DND-41 (cell line): ENCODE results near the gene MUC2.

Source experiments
- ATAC-seq: fragments of 200-7000 bp; cut with Tn5 transposase; 3 replicates; pipeline ENCODE4 v1.9.1; 2021; ENCODE audit warnings: low read depth; ENCODE audit not compliant: insufficient read depth
- DNase-seq: peaks from one replicate; pipeline ENCODE4 v3.0.0-alpha.2; 2020
- H2AFZ ChIP-seq: 2 replicates; pipeline ENCODE4 v1.6.0; 2012; ENCODE audit warnings: low read depth, low read length
- H3K27ac ChIP-seq: 2 replicates; pipeline ENCODE4 v1.5.1; 2012; ENCODE audit warnings: low read length, inconsistent platforms
- H3K27me3 ChIP-seq: fragments of 200-600 bp; sonication (generic); 2 replicates; pipeline ENCODE4 v1.6.0; 2012; ENCODE audit warnings: low read length, mild to moderate bottlenecking, inconsistent platforms; ENCODE audit not compliant: insufficient read depth, poor library complexity
- H3K36me3 ChIP-seq: 2 replicates; pipeline ENCODE4 v1.5.1; 2012; ENCODE audit warnings: low read length, inconsistent platforms; ENCODE audit not compliant: insufficient read depth
- H3K4me1 ChIP-seq: 2 replicates; pipeline ENCODE4 v1.5.1; 2012; ENCODE audit warnings: mild to moderate bottlenecking, low read length; ENCODE audit not compliant: insufficient read depth
- H3K4me2 ChIP-seq: 2 replicates; pipeline ENCODE4 v1.6.0; 2012; ENCODE audit warnings: mild to moderate bottlenecking, moderate library complexity, low read length, inconsistent platforms; ENCODE audit not compliant: insufficient read depth
- H3K4me3 ChIP-seq, 2 experiments: fragments of 200-600 bp in 1 of 2; shearing (Covaris generic) in 1 of 2; 2 replicates each; pipeline ENCODE4 v1.5.1; 2012 to 2016; ENCODE audit warnings: inconsistent platforms in 2 of 2, low read length in 2 of 2, mild to moderate bottlenecking in 2 of 2, low read depth in 1 of 2, moderate library complexity in 1 of 2
- H3K79me2 ChIP-seq: 2 replicates; pipeline ENCODE4 v1.6.0; 2012; ENCODE audit warnings: low read length, inconsistent platforms; ENCODE audit not compliant: insufficient read depth
- H3K9ac ChIP-seq: 2 replicates; pipeline ENCODE4 v1.6.0; 2012; ENCODE audit warnings: low read depth, mild to moderate bottlenecking, inconsistent platforms, low read length, moderate library complexity
- H3K9me3 ChIP-seq: 2 replicates; pipeline ENCODE4 v1.5.1; 2012; ENCODE audit warnings: low read length, moderate library complexity, mild to moderate bottlenecking, inconsistent platforms; ENCODE audit not compliant: insufficient read depth, severe bottlenecking
- H4K20me1 ChIP-seq: 2 replicates; pipeline ENCODE4 v1.6.0; 2012; ENCODE audit warnings: low read length; ENCODE audit not compliant: insufficient read depth
- CTCF ChIP-seq: IDR thresholded peaks from 2 replicates; pipeline ENCODE4 v1.5.1; 2012; ENCODE audit warnings: borderline replicate concordance, low read length, moderate library complexity, mild to moderate bottlenecking; ENCODE audit not compliant: poor library complexity, severe bottlenecking; ENCODE audit errors: extremely low read depth
- EZH2 ChIP-seq: IDR thresholded peaks from 3 replicates; pipeline ENCODE4 v1.6.1; 2012; ENCODE audit warnings: borderline replicate concordance, low read depth, mild to moderate bottlenecking, moderate library complexity, low read length, inconsistent platforms; ENCODE audit not compliant: severe bottlenecking

Gene MUC2

GRCh38 chr11:1116104-1116503 lies 41.4 kb downstream of the MUC2 start:
- H3K9ac ChIP-seq = no peak overlapping the region
- H3K79me2 ChIP-seq = no peaks in the 10 kb centered on the region
- no peaks in the 10 kb centered on the region for H3K27me3 ChIP-seq
- no peak overlapping the region for H3K4me2 ChIP-seq
- no peaks in the 10 kb centered on the region for H3K36me3 ChIP-seq
- DNase-seq (no peak), ATAC-seq (no peak)
- H2AFZ ChIP-seq = no peak overlapping the region
- H3K27ac ChIP-seq = no peak overlapping the region
- TF ChIP-seq CTCF = no peak
- no peak for TF ChIP-seq EZH2
- no peaks in the 10 kb centered on the region for H3K9me3 ChIP-seq
- no peaks in the 10 kb centered on the region for H3K4me1 ChIP-seq
- no peaks in the 10 kb centered on the region for H4K20me1 ChIP-seq
- H3K4me3 ChIP-seq = no peak overlapping the region

- no peak overlapping the region for H3K4me3 ChIP-seq
- no peaks in the 10 kb centered on the region for H3K79me2 ChIP-seq
- no peak overlapping the region for H3K9ac ChIP-seq
- no peak overlapping the region for H2AFZ ChIP-seq
- TF ChIP-seq CTCF (no peak), EZH2 (no peak)
- no peaks in the 10 kb centered on the region for H3K4me1 ChIP-seq
- ATAC-seq (no peak), DNase-seq (no peak)
- no peaks in the 10 kb centered on the region for H3K27me3 ChIP-seq
- H3K27ac ChIP-seq = no peak overlapping the region
- H3K36me3 ChIP-seq = no peaks in the 10 kb centered on the region
- no peak overlapping the region for H3K4me2 ChIP-seq
- H3K9me3 ChIP-seq = no peaks in the 10 kb centered on the region
- no peaks in the 10 kb centered on the region for H4K20me1 ChIP-seq
Measured at GRCh38 chr11:1116666-1117390, 42.2 kb downstream of the MUC2 start.

- Histone ChIP-seq H3K9me3 (no peaks in the 10 kb centered on the region), H3K79me2 (no peaks in the 10 kb centered on the region), H3K4me3 (no peak overlapping the region), H3K27ac (no peak overlapping the region), H3K4me2 (no peak overlapping the region), H3K4me1 (no peaks in the 10 kb centered on the region), H3K27me3 (no peaks in the 10 kb centered on the region), H4K20me1 (no peaks in the 10 kb centered on the region), H3K36me3 (no peaks in the 10 kb centered on the region), H3K9ac (no peak overlapping the region), H2AFZ (no peak overlapping the region)
- DNase-seq (no peak), ATAC-seq (no peak)
- no peak for TF ChIP-seq EZH2
- TF ChIP-seq CTCF = no peak
Measured at GRCh38 chr11:1117992-1118391, 43.3 kb downstream of the MUC2 start.
